K562 (cell line): ENCODE results near the gene TRIM47. TPM values are rescaled to one million over a fixed set of nuclear protein-coding genes. Genes with fewer than 3 reads are reported as not detected.

ENCODE experiments used
- EP300 ChIP-seq: IDR thresholded peaks from 2 replicates; pipeline ENCODE4 v1.6.1; 2012; ENCODE audit warnings: low read length, improper control_type of control experiment
- HNRNPUL1 ChIP-seq: fragments of 200-400 bp; formaldehyde crosslinking; IDR thresholded peaks from 2 replicates; pipeline ENCODE4 v1.6.1; 2017; ENCODE audit warnings: low read length
- NCOA6 ChIP-seq: fragments of 450-650 bp; IDR thresholded peaks from 2 replicates; pipeline ENCODE4 v1.6.1; 2017; ENCODE audit warnings: mild to moderate bottlenecking
- POLR3G ChIP-seq: IDR thresholded peaks from 2 replicates; pipeline ENCODE4 v1.6.1; 2011; ENCODE audit not compliant: insufficient read length, insufficient replicate concordance; ENCODE audit errors: extremely low read depth
- POU5F1 ChIP-seq: fragments of 150-350 bp; IDR thresholded peaks from 2 replicates; pipeline ENCODE4 v1.6.1; 2014; ENCODE audit warnings: borderline replicate concordance, low read length, low read depth, mild to moderate bottlenecking; ENCODE audit not compliant: partially characterized antibody
- SFPQ ChIP-seq: fragments of 200-400 bp; formaldehyde crosslinking; IDR thresholded peaks from 2 replicates; pipeline ENCODE4 v1.6.1; 2017; ENCODE audit warnings: mild to moderate bottlenecking, low read depth, low read length, moderate library complexity
- TFE3 ChIP-seq: fragments of 450-650 bp; formaldehyde crosslinking; IDR thresholded peaks from 2 replicates; pipeline ENCODE4 v1.4.0; 2020; ENCODE audit warnings: mild to moderate bottlenecking, mixed read lengths
- ZMIZ1 ChIP-seq, 2 experiments: fragments of 150-350 bp in 1 of 2; IDR thresholded peaks; 2 replicates each; pipeline ENCODE4 v1.6.1; 2012 to 2016; ENCODE audit warnings: low read depth in 2 of 2, low read length in 2 of 2, mild to moderate bottlenecking in 1 of 2, moderate library complexity in 1 of 2
- ZNF277 ChIP-seq: fragments of 250-450 bp; sonication (Bioruptor Pico); IDR thresholded peaks from 2 replicates; pipeline ENCODE4 v1.8.0; 2022; ENCODE audit warnings: inconsistent platforms, mild to moderate bottlenecking, moderate library complexity, borderline replicate concordance
- ZNF561 ChIP-seq: fragments of 450-650 bp; formaldehyde crosslinking; conservative IDR thresholded peaks from 2 replicates; pipeline ENCODE4 v1.4.0; 2020; ENCODE audit warnings: mild to moderate bottlenecking, moderate library complexity
- ZNF592 ChIP-seq: fragments of 450-650 bp; IDR thresholded peaks from 2 replicates; pipeline ENCODE4 v1.6.1; 2017; ENCODE audit warnings: antibody characterized with exemption, mild to moderate bottlenecking
- polyA plus RNA-seq, 8 experiments: library from polyadenylated mRNA; depleted of rRNA in 4 of 8; stranded (reverse) in 5 of 8; unstranded in 3 of 8; fragments of >200 nt; fragmentation: Nextera tagmentation in 2 of 8; fragmentation: Illumina TruSeq in 1 of 8; extraction: Ambion mirVana in 2 of 8; extraction: Trizol in 1 of 8; gene quantifications; 2 replicates each; pipeline versions ENCODE4 v1.2.1 to v1.2.3, GENCODE V29; 2011 to 2014; ENCODE audit warnings: inconsistent platforms in 1 of 8, missing spikeins in 1 of 8
- total RNA-seq, 7 experiments: library from RNA; depleted of rRNA in 6 of 7; stranded (reverse); fragments of >200 nt in 6 of 7; fragmentation: Illumina TruSeq in 2 of 7; extraction: Trizol in 2 of 7; gene quantifications; 2 replicates each; pipeline versions ENCODE4 v1.2.1 to v1.2.3, GENCODE V29; 2011 to 2021; ENCODE audit warnings: low replicate concordance in 1 of 7

The TRIM47 gene
- total and polyA plus RNA-seq, 9 of the 15 experiments (the other 6 are each of a cell fraction or from before 2014, with no cell fraction given) = 0.56 to 6.1 (median 3.2) TPM

- no peak for TF ChIP-seq ZNF277 (CRISPR knock-in tag)
- no peak for TF ChIP-seq ZMIZ1 (IDR thresholded peaks at IDR 0.05; ENCODE audit: low read depth in 2 of 2, low read length in 2 of 2)
- peak; percentile 80 for TF ChIP-seq EP300
- no peak for TF ChIP-seq POLR3G
- TF ChIP-seq POU5F1 = no peak
- no peak for TF ChIP-seq ZNF561 (CRISPR knock-in tag)
- TF ChIP-seq SFPQ = no peak
- no peak for TF ChIP-seq HNRNPUL1
- peak; percentile 95 for TF ChIP-seq ZNF592
- no peak for TF ChIP-seq NCOA6
- TF ChIP-seq TFE3 (CRISPR knock-in tag) = peak; percentile 81
Observed at GRCh38 chr17:75845058-75845711, 33.2 kb downstream of the TRIM47 start (continued).
